ENCODE measurements around the gene CCT8.
"Not testable (repeated sequence)": the region's sequence is repeated elsewhere in the genome, so short reads cannot be mapped to it uniquely, and the experiment has no call there.

CCT8 gene

DNA sequence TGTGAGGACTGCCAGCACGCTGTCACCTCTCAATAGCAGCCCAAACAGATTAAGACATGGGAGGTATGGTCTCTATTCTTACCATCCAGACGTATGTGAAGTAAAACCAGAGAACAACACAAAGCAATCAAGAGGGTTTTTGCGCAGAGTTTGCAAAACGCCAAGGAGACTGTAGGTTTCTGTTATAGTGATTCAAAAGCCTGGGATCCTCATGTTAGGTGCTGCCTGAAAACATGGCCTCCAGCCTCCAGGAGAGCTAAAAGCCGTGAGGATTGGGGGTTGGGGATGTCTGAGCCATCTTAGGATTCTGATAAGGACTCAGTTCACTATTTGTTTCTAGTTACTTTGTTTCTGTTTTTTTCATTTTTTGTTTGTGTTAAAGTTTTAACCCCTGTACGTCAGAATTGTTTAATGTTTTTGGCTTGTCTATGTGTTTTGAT is 4.2 kb upstream of the CCT8 start:
- TF ChIP-seq, protein P1, sequence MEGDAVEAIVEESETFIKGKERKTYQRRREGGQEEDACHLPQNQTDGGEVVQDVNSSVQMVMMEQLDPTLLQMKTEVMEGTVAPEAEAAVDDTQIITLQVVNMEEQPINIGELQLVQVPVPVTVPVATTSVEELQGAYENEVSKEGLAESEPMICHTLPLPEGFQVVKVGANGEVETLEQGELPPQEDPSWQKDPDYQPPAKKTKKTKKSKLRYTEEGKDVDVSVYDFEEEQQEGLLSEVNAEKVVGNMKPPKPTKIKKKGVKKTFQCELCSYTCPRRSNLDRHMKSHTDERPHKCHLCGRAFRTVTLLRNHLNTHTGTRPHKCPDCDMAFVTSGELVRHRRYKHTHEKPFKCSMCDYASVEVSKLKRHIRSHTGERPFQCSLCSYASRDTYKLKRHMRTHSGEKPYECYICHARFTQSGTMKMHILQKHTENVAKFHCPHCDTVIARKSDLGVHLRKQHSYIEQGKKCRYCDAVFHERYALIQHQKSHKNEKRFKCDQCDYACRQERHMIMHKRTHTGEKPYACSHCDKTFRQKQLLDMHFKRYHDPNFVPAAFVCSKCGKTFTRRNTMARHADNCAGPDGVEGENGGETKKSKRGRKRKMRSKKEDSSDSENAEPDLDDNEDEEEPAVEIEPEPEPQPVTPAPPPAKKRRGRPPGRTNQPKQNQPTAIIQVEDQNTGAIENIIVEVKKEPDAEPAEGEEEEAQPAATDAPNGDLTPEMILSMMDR (IDR thresholded peaks at IDR 0.05; ENCODE audit: low read depth, low read length), result no peak
- no peak for DNase-seq (ENCODE audit: extremely low read depth, low read depth)

GRCh38 chr21:29076731-29077640 is 3.5 kb upstream of the CCT8 start:
- DNase-seq (ENCODE audit: extremely low read depth, low read depth), result not testable (repeated sequence)

GRCh38 chr21:29075706-29076466 is 2.4 kb upstream of the CCT8 start:
- TF ChIP-seq, protein P1 (IDR thresholded peaks at IDR 0.05; ENCODE audit: low read depth, low read length), result no peak
- no peak for DNase-seq (ENCODE audit: extremely low read depth, low read depth)

- TF ChIP-seq, protein P1 (IDR thresholded peaks at IDR 0.05; ENCODE audit: low read depth, low read length), result no peak
- DNase-seq (ENCODE audit: extremely low read depth, low read depth), result no peak
These were observed 1.3 kb upstream of the CCT8 start for GRCh38 chr21:29074783-29075182.

- DNase-seq (ENCODE audit: extremely low read depth, low read depth), result no peak
- TF ChIP-seq, protein P1 (IDR thresholded peaks at IDR 0.05; ENCODE audit: low read depth, low read length), result no peak
These were observed 544 bp upstream of the CCT8 start for GRCh38 chr21:29074007-29074376.

- DNase-seq (ENCODE audit: extremely low read depth, low read depth), result no peak
- TF ChIP-seq, protein P1 (IDR thresholded peaks at IDR 0.05; ENCODE audit: low read depth, low read length), result no peak
These were observed 601 bp downstream of the CCT8 start for GRCh38 chr21:29072873-29073221.

DNA sequence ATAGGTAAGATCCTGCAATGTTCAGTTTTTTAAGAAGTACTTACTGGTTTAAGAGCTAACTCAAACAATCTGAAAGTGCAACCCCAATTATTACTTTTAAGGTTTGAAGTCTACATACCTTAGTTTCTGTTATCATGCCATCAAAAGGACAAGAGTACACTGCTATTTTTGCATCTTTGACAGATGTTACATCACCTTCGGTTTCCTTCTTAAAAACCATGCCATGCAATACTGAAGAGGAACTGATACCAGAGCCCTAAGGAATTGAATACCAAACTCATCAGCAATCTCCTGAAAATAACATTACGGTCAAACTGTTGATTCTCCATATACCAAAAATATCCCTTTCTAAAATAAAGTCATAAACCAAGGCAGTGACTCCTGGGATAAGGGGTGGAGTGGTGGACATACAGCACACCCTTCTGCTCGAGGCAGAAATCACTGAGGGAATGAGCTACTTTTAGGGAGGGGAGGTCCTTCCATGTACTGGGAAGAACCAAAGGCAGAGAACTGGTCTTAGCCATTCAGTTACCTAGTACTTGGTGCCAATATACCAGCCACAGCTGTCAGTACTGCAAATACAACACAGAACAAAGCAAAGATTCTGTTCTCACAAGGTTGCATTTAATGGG is 8.5 kb downstream of the CCT8 start:
- TF ChIP-seq, protein P1 (IDR thresholded peaks at IDR 0.05; ENCODE audit: low read depth, low read length), result no peak
- no peak for DNase-seq (ENCODE audit: extremely low read depth, low read depth)
